GM23338 (cell line): ENCODE results near the gene RBM38.

Experiments
- EZH2 ChIP-seq: fragments of 200-600 bp; sonication (generic); IDR thresholded peaks from one replicate; pipeline ENCODE4 v1.8.0; 2017; ENCODE audit warnings: antibody characterized with exemption, mild to moderate bottlenecking, low read depth; ENCODE audit not compliant: unreplicated experiment
- POLR2AphosphoS5 ChIP-seq: IDR thresholded peaks from 2 replicates; pipeline ENCODE4 v1.6.1; 2016; ENCODE audit warnings: antibody characterized with exemption, low read depth
- STAT1 ChIP-seq: IDR thresholded peaks from one replicate; pipeline ENCODE4 v1.6.1; 2016; ENCODE audit warnings: antibody characterized with exemption; ENCODE audit not compliant: unreplicated experiment
- TF ChIP-seq, protein P1 (sequence below), 2 experiments: fragments of 200-600 bp in 1 of 2; sonication (generic) in 1 of 2; conservative IDR thresholded peaks; 2 replicates each; pipeline versions ENCODE4 v1.5.1 to v1.6.1; 2016 to 2017; ENCODE audit warnings: antibody characterized with exemption in 2 of 2, low read depth in 2 of 2, mild to moderate bottlenecking in 2 of 2, moderate library complexity in 1 of 2

DNA sequence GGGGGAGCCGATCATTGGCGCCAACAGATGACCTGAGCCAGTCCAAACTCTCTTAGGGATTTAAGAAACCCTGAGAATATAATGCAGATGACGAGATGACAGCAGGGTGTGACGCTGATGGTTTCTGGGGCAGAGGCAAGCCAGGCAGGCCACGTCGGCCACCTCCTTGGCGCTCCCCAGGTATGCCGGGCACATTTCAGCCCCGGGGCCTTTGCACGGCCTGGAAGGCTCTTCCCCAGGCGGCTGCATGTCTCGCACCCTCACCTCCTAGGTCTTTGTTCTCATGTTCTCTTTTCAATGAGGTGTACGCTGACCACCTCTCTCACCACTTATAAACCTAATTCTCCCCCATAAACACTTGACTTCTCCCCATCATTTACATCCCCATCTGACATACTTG, 64.9 kb downstream of the RBM38 start:
- TF ChIP-seq, protein P1, sequence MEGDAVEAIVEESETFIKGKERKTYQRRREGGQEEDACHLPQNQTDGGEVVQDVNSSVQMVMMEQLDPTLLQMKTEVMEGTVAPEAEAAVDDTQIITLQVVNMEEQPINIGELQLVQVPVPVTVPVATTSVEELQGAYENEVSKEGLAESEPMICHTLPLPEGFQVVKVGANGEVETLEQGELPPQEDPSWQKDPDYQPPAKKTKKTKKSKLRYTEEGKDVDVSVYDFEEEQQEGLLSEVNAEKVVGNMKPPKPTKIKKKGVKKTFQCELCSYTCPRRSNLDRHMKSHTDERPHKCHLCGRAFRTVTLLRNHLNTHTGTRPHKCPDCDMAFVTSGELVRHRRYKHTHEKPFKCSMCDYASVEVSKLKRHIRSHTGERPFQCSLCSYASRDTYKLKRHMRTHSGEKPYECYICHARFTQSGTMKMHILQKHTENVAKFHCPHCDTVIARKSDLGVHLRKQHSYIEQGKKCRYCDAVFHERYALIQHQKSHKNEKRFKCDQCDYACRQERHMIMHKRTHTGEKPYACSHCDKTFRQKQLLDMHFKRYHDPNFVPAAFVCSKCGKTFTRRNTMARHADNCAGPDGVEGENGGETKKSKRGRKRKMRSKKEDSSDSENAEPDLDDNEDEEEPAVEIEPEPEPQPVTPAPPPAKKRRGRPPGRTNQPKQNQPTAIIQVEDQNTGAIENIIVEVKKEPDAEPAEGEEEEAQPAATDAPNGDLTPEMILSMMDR (conservative IDR thresholded peaks at IDR 0.05; ENCODE audit: low read depth in 2 of 2): no peak
- TF ChIP-seq STAT1: no peak
- no peak for TF ChIP-seq EZH2
- TF ChIP-seq POLR2AphosphoS5: no peak
